MM.1S (cell line): ENCODE data around the gene SPECC1L.

Source experiments
- EZH2phosphoT487 ChIP-seq: fragments of 300-600 bp; sonication (generic); IDR thresholded peaks from 2 replicates; pipeline ENCODE4 v1.6.1; 2018; ENCODE audit warnings: antibody characterized with exemption, low read length
- TF ChIP-seq, protein P1 (sequence below): fragments of 300-600 bp; sonication (generic); IDR thresholded peaks from 2 replicates; pipeline ENCODE4 v1.5.1; 2016; ENCODE audit warnings: antibody characterized with exemption, low read length, mixed read lengths

DNA sequence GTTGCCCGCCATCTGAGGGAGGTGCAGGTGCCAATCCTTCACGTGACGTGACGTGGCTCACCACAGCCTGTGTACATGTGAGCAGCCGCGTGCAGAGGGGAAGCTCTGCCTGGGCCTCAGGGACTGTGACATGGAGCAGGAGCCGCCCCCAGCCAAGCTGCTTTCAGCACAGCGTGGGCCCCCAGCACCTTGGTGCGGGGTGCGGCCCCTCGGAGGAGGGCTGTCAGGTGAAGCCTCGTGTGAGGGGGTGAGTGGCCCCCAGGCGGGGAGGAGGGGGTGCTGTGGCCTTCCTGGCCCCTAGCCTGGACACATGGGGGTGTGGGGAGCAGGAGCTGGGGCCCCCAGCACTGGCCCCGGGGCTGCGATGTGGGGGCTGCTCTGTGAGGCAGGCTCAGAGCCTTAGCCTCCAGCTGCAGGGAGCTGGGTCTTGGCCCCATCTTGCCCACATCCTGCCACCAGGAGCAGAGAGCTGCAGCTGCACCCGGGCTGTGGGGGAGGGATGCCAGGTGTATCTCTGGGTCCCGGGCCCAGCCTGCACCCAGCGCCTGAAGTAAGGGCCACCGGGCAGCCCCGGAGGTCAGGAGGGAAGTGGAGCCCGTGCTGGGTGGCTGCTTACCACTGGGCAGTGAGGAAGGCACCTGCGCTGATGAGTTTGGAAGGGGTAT, 157.0 kb downstream of the SPECC1L start, which contains the start of gene ADORA2A:
- TF ChIP-seq EZH2phosphoT487 = no peak
- TF ChIP-seq, protein P1, sequence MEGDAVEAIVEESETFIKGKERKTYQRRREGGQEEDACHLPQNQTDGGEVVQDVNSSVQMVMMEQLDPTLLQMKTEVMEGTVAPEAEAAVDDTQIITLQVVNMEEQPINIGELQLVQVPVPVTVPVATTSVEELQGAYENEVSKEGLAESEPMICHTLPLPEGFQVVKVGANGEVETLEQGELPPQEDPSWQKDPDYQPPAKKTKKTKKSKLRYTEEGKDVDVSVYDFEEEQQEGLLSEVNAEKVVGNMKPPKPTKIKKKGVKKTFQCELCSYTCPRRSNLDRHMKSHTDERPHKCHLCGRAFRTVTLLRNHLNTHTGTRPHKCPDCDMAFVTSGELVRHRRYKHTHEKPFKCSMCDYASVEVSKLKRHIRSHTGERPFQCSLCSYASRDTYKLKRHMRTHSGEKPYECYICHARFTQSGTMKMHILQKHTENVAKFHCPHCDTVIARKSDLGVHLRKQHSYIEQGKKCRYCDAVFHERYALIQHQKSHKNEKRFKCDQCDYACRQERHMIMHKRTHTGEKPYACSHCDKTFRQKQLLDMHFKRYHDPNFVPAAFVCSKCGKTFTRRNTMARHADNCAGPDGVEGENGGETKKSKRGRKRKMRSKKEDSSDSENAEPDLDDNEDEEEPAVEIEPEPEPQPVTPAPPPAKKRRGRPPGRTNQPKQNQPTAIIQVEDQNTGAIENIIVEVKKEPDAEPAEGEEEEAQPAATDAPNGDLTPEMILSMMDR = peak; percentile 12
